ENCODE results near the gene NAV2.

Gene NAV2

GRCh38 chr11:19805376-19805775, 92.7 kb downstream of the NAV2 start:
- Histone ChIP-seq H3K27me3 (peaks cover 6% of the 10 kb centered on the region), H3K4me3 (ENCODE audit: low read depth in 1 of 2, low read length in 1 of 2) (no peak overlapping the region), H3K27ac (no peak overlapping the region), H3K9me3 (no peaks in the 10 kb centered on the region), H3K36me3 (no peaks in the 10 kb centered on the region), H3K4me1 (ENCODE audit: control insufficient read depth in 1 of 2, insufficient read depth in 1 of 2, low read depth in 1 of 2, low read length in 1 of 2) (no peaks in the 10 kb centered on the region)
- no peak for TF ChIP-seq CTCF (IDR thresholded peaks at IDR 0.05)

- TF ChIP-seq CTCF (IDR thresholded peaks at IDR 0.05) = no peak
- Histone ChIP-seq H3K4me1 (ENCODE audit: control insufficient read depth in 1 of 2, insufficient read depth in 1 of 2, low read depth in 1 of 2, low read length in 1 of 2) (no peaks in the 10 kb centered on the region), H3K4me3 (ENCODE audit: low read depth in 1 of 2, low read length in 1 of 2) (no peak overlapping the region), H3K27me3 (peaks cover 6% of the 10 kb centered on the region), H3K27ac (no peak overlapping the region), H3K36me3 (no peaks in the 10 kb centered on the region), H3K9me3 (no peaks in the 10 kb centered on the region)
These were observed 93.2 kb downstream of the NAV2 start for GRCh38 chr11:19805827-19806226.

- Histone ChIP-seq H3K27ac (no peak overlapping the region), H3K9me3 (no peaks in the 10 kb centered on the region), H3K27me3 (peaks cover 6% of the 10 kb centered on the region), H3K4me3 (ENCODE audit: low read depth in 1 of 2, low read length in 1 of 2) (no peak overlapping the region), H3K4me1 (ENCODE audit: control insufficient read depth in 1 of 2, insufficient read depth in 1 of 2, low read depth in 1 of 2, low read length in 1 of 2) (peaks cover 0 to 2% of the 10 kb centered on the region in 2 experiments), H3K36me3 (no peaks in the 10 kb centered on the region)
- TF ChIP-seq CTCF (IDR thresholded peaks at IDR 0.05) = no peak
These were observed 93.6 kb downstream of the NAV2 start for GRCh38 chr11:19806251-19806650.

GRCh38 chr11:19808076-19808911, 95.7 kb downstream of the NAV2 start:
- H3K4me3 ChIP-seq (ENCODE audit: low read depth in 1 of 2, low read length in 1 of 2) = no peak overlapping the region
- no peak overlapping the region for H3K27ac ChIP-seq
- no peaks in the 10 kb centered on the region for H3K36me3 ChIP-seq
- peaks cover 3 to 9% of the 10 kb centered on the region in 2 experiments for H3K4me1 ChIP-seq (ENCODE audit: control insufficient read depth in 1 of 2, insufficient read depth in 1 of 2, low read depth in 1 of 2, low read length in 1 of 2)
- no peak for TF ChIP-seq CTCF (IDR thresholded peaks at IDR 0.05)
- peaks cover 6% of the 10 kb centered on the region for H3K27me3 ChIP-seq
- H3K9me3 ChIP-seq = no peaks in the 10 kb centered on the region

- TF ChIP-seq CTCF (IDR thresholded peaks at IDR 0.05) = no peak
- Histone ChIP-seq H3K27ac (no peak overlapping the region), H3K27me3 (peaks cover 6% of the 10 kb centered on the region), H3K36me3 (no peaks in the 10 kb centered on the region), H3K4me1 (ENCODE audit: control insufficient read depth in 1 of 2, insufficient read depth in 1 of 2, low read depth in 1 of 2, low read length in 1 of 2) (peaks cover 3 to 9% of the 10 kb centered on the region in 2 experiments), H3K4me3 (ENCODE audit: low read depth in 1 of 2, low read length in 1 of 2) (no peak overlapping the region), H3K9me3 (no peaks in the 10 kb centered on the region)
These were observed 98.2 kb downstream of the NAV2 start for GRCh38 chr11:19810852-19811251.

Data from neutrophil (primary cell).